PC-9 (cell line): ENCODE measurements around the gene NDUFAF8. TPM values are rescaled to one million over a fixed set of nuclear protein-coding genes. Genes with fewer than 3 reads are reported as not detected.

Source experiments
- BruUV-seq: library from RNA; stranded (reverse); fragments of 400-500 nt; replicated peaks from 2 replicates; lab custom pipeline; 2021; lab: Mats Ljungman, UMichigan
- CTCF ChIA-PET: fragments of 300-600 bp; sonication (Branson Sonifier 250); formaldehyde crosslinking; loops from one replicate; lab custom pipeline; 2022; ENCODE audit warnings: antibody characterized with exemption; lab: Charles Lee
- POLR2A ChIA-PET: fragments of 300-600 bp; sonication (Branson Sonifier 250); formaldehyde crosslinking; loops from one replicate; lab custom pipeline; 2022; ENCODE audit warnings: antibody characterized with exemption; ENCODE audit not compliant: unreplicated experiment; lab: Charles Lee
- DNase-seq, 2 experiments: peaks; one replicate each; pipeline versions ENCODE4 v3.0.0 to v3.0.0-alpha.2; 2015 to 2022; ENCODE audit warnings: mixed read lengths in 1 of 2
- H2AFZ ChIP-seq: fragments of 200-600 bp; sonication (generic); 2 replicates; pipeline ENCODE4 v1.8.1; 2017; ENCODE audit warnings: antibody characterized with exemption
- H3F3A ChIP-seq: fragments of 200-600 bp; sonication (generic); 2 replicates; pipeline ENCODE4 v1.8.1; 2017; ENCODE audit warnings: antibody characterized with exemption, mild to moderate bottlenecking, low read depth; ENCODE audit not compliant: insufficient read depth
- H3K27ac ChIP-seq: fragments of 200-600 bp; sonication (generic); 2 replicates; pipeline ENCODE4 v1.6.1; 2016; ENCODE audit warnings: mixed run types
- H3K27me3 ChIP-seq: fragments of 200-600 bp; sonication (generic); 2 replicates; pipeline ENCODE4 v1.6.1; 2016; ENCODE audit warnings: low read depth, mixed run types; ENCODE audit not compliant: insufficient read depth
- H3K36me3 ChIP-seq: fragments of 200-600 bp; sonication (generic); 2 replicates; pipeline ENCODE4 v1.6.1; 2016; ENCODE audit warnings: low read depth, mixed run types
- H3K4me1 ChIP-seq: fragments of 200-600 bp; sonication (generic); replicated peaks from 2 replicates; pipeline ENCODE4 v1.6.1; 2016; ENCODE audit warnings: mixed run types; ENCODE audit not compliant: insufficient read depth
- H3K4me2 ChIP-seq: fragments of 200-600 bp; sonication (generic); 2 replicates; pipeline ENCODE4 v1.6.1; 2017; ENCODE audit warnings: mixed run types
- H3K4me3 ChIP-seq: fragments of 200-600 bp; sonication (generic); 2 replicates; pipeline ENCODE4 v1.6.1; 2016; ENCODE audit warnings: mixed run types
- H3K79me2 ChIP-seq: fragments of 200-600 bp; sonication (generic); 2 replicates; pipeline ENCODE4 v1.6.1; 2017; ENCODE audit warnings: low read depth, mixed run types
- H3K9me2 ChIP-seq: fragments of 200-600 bp; sonication (generic); 2 replicates; pipeline ENCODE4 v1.8.1; 2017; ENCODE audit warnings: mild to moderate bottlenecking; ENCODE audit not compliant: insufficient read depth
- H3K9me3 ChIP-seq: fragments of 200-600 bp; sonication (generic); 2 replicates; pipeline ENCODE4 v1.8.1; 2016; ENCODE audit warnings: low read depth; ENCODE audit not compliant: insufficient read depth
- H4K20me1 ChIP-seq: fragments of 200-600 bp; sonication (generic); 2 replicates; pipeline ENCODE4 v1.8.1; 2017; ENCODE audit not compliant: insufficient read depth
- CTCF ChIP-seq: fragments of 200-600 bp; sonication (generic); conservative IDR thresholded peaks from 2 replicates; pipeline ENCODE4 v1.6.1; 2017; ENCODE audit warnings: mixed run types, antibody characterized with exemption, mild to moderate bottlenecking, moderate library complexity
- EZH2 ChIP-seq: fragments of 200-600 bp; sonication (generic); IDR thresholded peaks from 2 replicates; pipeline ENCODE4 v1.8.0; 2017; ENCODE audit warnings: antibody characterized with exemption, low read depth
- intact Hi-C: fragments of 100-400 bp; cut with micrococcal nuclease; formaldehyde crosslinking; loops from one replicate; pipeline ENCODE4 v1.10.0; 2022; ENCODE audit not compliant: unreplicated experiment
- total RNA-seq: library from RNA; stranded (reverse); gene quantifications from 2 replicates; pipeline ENCODE4 v1.2.3, GENCODE V29; 2021

The NDUFAF8 gene
- total RNA-seq, 1 experiment from 2014 or later: 53.3 TPM

GRCh38 chr17:81245024-81245664 is 6.0 kb downstream of the NDUFAF8 start:
- Histone ChIP-seq H4K20me1 (no peaks in the 10 kb centered on the region; the same call in 1 of the 2 replicates), H3K27ac (no peak overlapping the region), H3K9me2 (no peaks in the 10 kb centered on the region), H3K4me3 (no peak overlapping the region), H3K4me1 (no peaks in the 10 kb centered on the region), H3K27me3 (no peaks in the 10 kb centered on the region), H2AFZ (no peak overlapping the region), H3F3A (0 out of 2 replicates have a peak, but pooled peaks cover 7% of the 10 kb centered on the region), H3K36me3 (no peaks in the 10 kb centered on the region), H3K4me2 (no peak overlapping the region), H3K9me3 (no peaks in the 10 kb centered on the region), H3K79me2 (peaks cover 6% of the 10 kb centered on the region)
- POLR2A ChIA-PET: no interaction called here
- DNase-seq: no peak
- CTCF ChIA-PET: interaction anchor here (0.5 kb wide), 1 partner anchor 178 kb away, joined by 5 read pairs; no protein-coding TSS in a partner anchor
- no TSS peak for BruUV-seq
- TF ChIP-seq CTCF (no peak), EZH2 (no peak)
- intact Hi-C loops: no loop called here

- Histone ChIP-seq H3K4me1 (no peaks in the 10 kb centered on the region), H3K4me3 (no peak overlapping the region), H2AFZ (no peak overlapping the region), H3K79me2 (no peaks in the 10 kb centered on the region), H3K9me2 (no peaks in the 10 kb centered on the region), H3K36me3 (no peaks in the 10 kb centered on the region), H3K27ac (no peak overlapping the region), H3K9me3 (no peaks in the 10 kb centered on the region), H3K4me2 (no peak overlapping the region), H4K20me1 (no peaks in the 10 kb centered on the region; the same call in 1 of the 2 replicates), H3F3A (0 out of 2 replicates have a peak, but pooled peaks cover 7% of the 10 kb centered on the region), H3K27me3 (no peaks in the 10 kb centered on the region)
- ChIA-PET POLR2A (no interaction called here), CTCF (interaction anchor here (0.5 kb wide), 1 partner anchor 177 kb away, joined by 5 read pairs; no protein-coding TSS in a partner anchor)
- intact Hi-C loops: no loop called here
- no peak for DNase-seq
- TF ChIP-seq EZH2 (no peak), CTCF (no peak)
- BruUV-seq: no TSS peak
Measured at GRCh38 chr17:81245665-81246342, 6.7 kb downstream of the NDUFAF8 start.

- ChIA-PET CTCF (no interaction called here), POLR2A (no interaction called here)
- Histone ChIP-seq H3K27ac (no peak overlapping the region), H3K79me2 (no peaks in the 10 kb centered on the region), H2AFZ (no peak overlapping the region), H4K20me1 (no peaks in the 10 kb centered on the region; the same call in 1 of the 2 replicates), H3K9me3 (no peaks in the 10 kb centered on the region), H3K4me3 (no peak overlapping the region), H3K36me3 (no peaks in the 10 kb centered on the region), H3F3A (0 out of 2 replicates have a peak, but pooled peaks cover 7% of the 10 kb centered on the region), H3K4me2 (no peak overlapping the region), H3K27me3 (no peaks in the 10 kb centered on the region), H3K4me1 (no peaks in the 10 kb centered on the region), H3K9me2 (no peaks in the 10 kb centered on the region)
- no TSS peak for BruUV-seq
- DNase-seq: no peak
- intact Hi-C loops: no loop called here
- TF ChIP-seq EZH2: no peak
- TF ChIP-seq CTCF: no peak
Measured at GRCh38 chr17:81246343-81246670, 7.2 kb downstream of the NDUFAF8 start.
